GM21737 (cell line): ENCODE results near the gene CCSER1.
A peak's percentile ranks its signal among the peaks of the same experiment; 100 is the strongest.
"Not testable (repeated sequence)": the region's sequence is repeated elsewhere in the genome, so short reads cannot be mapped to it uniquely, and the experiment has no call there.

Experiments
- ATAC-seq: cut with Tn5 transposase; IDR thresholded peaks from one replicate; pipeline ENCODE4 v1.9.1; 2021; ENCODE audit warnings: mild to moderate bottlenecking, moderate library complexity; ENCODE audit not compliant: unreplicated experiment

The CCSER1 gene

DNA sequence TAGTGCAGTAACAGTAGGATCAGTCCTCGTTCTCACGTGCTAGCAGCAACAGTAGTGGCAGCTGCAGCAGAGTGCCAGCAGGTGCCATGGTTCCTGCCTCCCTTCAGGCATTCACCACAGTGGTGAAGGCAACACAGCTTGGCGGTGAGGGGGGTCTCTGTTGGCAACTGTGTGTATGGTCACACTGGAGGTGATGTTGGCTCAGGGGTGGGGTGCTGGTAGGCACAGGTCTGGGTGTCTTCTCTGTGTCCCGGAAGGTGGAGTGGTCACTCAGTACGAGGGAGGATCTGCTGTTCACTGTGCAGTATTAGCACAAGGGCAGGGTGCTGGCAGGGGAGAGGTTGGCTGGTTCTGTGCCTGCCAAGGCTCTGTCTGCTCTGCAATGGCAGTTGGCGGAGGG is 671.8 kb downstream of the CCSER1 start:
- ATAC-seq: no peak

DNA sequence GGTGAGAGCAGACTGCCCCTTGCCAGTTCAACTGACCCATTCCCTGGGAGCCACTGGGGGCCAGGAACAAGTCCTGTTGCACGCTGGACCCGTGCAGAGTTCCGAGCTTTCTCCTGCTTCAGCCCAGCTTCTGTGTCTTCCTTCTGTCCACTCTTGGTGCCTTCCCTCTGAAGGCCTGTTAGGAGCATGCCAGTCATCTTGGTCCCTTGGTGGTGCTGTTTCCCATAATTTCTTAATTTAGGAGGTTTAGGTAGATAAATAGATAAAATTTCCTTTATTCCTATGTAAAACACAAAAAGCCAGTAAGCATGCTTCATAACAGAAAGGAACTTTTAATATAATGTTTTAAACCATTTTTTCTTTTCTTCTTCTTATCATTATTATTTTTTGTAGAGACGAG is 672.7 kb downstream of the CCSER1 start:
- no peak for ATAC-seq

DNA sequence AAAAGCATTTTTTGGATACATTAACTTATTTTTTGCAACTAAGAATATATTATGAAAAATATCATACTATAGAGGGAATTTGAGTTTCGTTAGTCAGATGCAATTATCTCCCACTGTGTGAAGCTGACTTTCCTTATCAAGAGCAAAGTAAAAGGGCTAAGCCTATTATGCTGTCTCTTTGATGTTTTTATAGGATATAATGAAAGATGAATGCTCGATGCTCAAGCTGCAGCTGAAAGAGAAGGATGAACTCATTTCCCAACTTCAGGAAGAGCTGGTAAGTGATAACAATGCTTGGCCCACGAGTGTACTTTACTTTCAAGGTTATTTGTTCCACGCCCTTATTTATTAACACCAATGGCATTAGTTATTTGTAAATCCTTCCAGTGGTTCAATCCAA is 688.4 kb downstream of the CCSER1 start:
- ATAC-seq: no peak

- no peak for ATAC-seq
Measured at GRCh38 chr4:90816754-90817153, 689.6 kb downstream of the CCSER1 start.

DNA sequence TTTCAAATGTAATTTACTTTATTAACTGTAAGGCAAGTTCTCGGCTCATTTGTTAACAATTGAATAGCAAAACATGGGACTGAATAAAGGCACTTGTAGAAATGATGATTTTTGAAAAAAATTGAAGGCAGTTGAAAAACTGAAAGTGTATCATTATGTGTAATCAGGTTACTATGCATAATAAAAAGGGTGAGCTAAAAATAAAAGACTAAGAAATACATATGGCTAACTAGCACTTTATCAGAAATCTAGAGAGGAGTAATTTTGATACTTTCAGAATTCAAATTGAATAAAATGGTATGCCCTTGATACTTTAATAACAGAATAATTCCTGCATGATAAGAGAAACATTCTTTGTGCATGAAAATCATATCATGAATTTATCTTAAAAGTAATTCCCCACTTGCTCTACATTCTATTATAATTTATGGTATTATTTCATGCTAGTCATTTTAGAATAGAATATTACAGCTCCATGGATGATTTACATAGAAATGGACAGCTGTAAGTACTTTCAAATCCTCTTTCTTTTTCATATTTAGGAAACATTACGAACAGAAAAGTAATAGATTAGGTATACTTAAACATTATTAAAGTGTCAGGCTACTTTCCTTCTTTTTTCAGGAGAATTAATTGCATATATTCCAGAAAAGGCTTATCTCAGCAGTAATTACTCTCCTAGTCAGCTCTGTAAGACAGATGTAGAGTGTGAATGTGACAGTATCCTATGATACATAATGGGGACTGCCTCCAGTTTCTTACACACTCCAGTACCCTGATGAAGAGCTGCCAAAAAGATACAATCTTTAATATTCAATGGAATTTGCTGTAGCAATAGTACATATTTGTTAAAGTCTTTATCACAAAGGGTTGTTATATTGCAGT is 697.3 kb downstream of the CCSER1 start:
- ATAC-seq: no peak

DNA sequence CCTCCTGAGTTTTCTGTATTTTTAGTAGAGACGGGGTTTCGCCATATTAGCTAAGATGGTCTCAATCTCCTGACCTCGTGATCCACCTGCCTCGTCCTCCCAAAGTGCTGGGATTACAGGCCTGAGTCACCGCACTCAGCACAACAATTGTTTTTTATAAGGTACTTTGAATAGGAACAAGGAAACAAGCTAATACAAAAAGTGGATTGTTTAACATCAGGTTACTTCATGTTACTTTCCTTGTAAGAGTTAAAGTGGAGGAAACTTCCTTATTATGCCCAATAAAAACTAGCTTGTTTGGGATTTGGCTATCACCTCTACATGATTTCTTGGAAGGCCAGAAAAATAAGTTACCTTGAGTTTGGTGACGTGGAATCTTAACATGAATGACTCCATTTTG is 698.7 kb downstream of the CCSER1 start:
- no peak for ATAC-seq

DNA sequence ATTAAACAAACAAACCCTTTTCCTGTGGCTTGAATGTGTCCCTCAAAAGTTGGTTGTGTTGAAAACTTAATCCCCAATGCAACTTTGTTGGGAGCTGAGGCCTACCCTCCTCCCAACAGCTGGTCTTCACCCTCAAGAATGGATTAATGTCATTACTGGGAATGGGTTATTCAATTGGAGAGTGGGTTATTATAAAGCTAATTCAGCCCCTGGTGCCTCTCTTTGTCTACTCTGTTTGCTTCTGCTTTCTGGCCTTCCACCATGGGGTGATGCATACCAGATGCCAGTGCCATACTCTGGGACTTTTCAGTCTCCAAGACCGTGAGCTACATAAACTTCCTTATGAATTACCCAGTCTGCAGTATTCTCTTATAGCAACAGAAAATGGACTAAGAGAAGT is 706.5 kb downstream of the CCSER1 start:
- no peak for ATAC-seq

DNA sequence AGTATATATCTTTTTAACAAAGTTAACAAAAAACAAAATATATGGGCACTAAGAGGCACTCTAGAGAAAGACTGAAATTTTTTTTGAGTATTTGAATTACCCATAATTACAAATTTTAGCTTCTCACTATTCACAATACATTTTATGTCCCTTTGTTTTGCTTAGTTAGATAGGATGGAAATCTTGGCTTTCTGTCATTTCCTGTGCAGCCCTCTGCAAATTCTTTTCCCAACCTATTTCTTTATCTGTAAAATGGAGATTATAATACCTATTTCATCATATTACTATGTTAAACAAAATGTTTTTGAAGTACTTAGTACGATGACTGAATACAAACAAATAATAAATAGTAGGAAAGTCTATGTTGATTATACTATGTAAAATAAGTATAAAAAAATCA is 710.0 kb downstream of the CCSER1 start:
- ATAC-seq: no peak

- not testable (repeated sequence) for ATAC-seq
Measured at GRCh38 chr4:90838859-90839258, 711.7 kb downstream of the CCSER1 start.

DNA sequence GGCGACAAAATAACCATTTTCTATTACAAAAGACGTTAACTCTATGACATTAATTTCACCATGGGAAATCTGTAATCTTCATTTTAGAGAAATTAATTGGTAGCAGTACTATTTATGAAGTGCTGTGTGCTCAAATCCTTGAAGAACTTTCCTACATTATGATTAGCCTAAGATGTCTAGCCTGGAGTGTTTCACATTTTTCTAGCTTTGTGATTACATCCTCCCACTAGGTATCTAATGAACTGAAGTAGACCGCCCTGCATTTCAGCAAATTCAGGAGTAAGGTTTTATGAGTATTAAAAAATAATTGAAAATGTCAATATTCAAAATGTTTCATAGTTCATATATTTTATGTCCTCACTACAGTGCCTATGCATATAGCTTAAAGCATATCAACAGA is 713.1 kb downstream of the CCSER1 start:
- no peak for ATAC-seq

DNA sequence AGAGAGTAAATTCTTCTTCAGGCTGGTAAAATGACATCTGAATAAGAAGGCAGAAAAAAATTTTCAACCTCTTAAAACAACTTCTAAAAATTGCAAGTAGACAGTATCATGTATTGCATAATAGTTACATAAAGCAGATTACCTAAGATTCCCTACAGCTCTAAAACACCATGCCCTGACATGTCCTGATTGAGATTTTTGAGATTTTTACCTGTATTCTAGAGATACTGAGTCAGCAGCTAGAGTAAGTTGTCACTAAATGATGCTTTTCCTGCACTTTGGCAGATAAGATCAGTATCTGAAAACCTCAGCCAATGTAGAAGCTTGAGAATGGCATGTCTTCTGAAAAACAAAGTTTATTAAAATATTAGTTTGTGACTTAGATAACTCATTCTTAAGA is 713.6 kb downstream of the CCSER1 start:
- ATAC-seq: no peak

DNA sequence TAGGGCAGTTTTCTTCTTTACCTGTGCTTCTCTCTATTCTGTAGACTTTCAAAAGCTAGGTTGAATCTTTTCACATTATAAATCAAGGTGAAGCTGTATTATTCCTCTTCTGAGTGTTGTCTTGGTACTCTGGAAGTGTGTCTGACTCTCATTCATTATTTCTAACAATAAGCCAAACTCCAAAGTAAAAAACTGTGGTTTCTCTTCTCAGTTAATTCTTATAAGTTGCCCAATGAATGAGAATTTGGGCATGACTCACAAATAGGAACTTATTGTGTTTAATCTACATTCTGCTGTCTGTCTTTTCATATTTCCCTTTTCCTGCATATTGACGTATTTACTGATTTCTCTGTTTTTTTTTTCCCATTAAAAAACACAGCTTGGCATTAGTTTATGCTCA is 714.5 kb downstream of the CCSER1 start:
- ATAC-seq: no peak

- peak; percentile 98 for ATAC-seq
Measured at GRCh38 chr4:90842960-90843359, 715.8 kb downstream of the CCSER1 start.

DNA sequence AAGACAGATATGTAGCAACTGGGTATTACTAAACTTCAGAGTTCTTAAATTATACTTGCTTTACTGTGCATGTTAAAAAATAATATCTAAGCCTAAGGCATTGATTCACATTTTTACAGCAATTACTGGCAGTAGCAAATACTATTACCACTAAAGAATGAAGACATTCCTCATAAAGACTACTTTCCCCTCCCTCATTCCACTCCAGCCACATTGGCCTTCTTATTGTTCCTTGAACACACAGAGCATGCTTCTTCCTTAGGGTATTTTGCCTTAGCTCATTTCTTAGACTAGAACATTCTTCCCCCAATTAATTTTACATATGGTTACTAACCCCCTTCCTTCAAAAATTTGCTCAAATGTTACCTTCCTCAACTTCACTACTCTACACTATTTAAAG is 717.0 kb downstream of the CCSER1 start:
- no peak for ATAC-seq

GRCh38 chr4:90845777-90846176 is 718.6 kb downstream of the CCSER1 start:
- ATAC-seq: no peak

DNA sequence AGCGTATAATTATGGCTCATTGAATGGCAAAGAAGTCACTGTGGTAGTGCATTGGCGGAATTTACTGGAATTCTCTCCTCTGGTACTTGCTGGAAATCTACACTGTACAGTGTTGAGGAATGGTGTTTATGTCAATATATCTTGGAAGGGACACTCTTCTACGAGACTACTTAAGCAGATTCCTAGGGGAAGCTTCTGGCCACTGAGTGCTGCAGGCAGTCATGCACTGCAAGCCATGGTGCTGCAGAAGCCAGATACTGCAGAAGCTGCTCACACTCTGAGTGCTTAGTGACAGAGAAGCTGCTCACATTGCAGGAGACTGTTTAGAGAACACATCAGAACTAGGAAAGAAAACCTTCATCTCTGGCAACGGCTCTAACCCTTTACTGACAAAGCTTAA is 725.0 kb downstream of the CCSER1 start:
- ATAC-seq: no peak

GRCh38 chr4:90855111-90855510 is 727.9 kb downstream of the CCSER1 start:
- ATAC-seq: no peak

GRCh38 chr4:90857081-90857820 is 730.1 kb downstream of the CCSER1 start:
- no peak for ATAC-seq

- no peak for ATAC-seq
Measured at GRCh38 chr4:90875791-90876190, 748.6 kb downstream of the CCSER1 start.

GRCh38 chr4:90876296-90876695 is 749.1 kb downstream of the CCSER1 start:
- ATAC-seq: no peak

DNA sequence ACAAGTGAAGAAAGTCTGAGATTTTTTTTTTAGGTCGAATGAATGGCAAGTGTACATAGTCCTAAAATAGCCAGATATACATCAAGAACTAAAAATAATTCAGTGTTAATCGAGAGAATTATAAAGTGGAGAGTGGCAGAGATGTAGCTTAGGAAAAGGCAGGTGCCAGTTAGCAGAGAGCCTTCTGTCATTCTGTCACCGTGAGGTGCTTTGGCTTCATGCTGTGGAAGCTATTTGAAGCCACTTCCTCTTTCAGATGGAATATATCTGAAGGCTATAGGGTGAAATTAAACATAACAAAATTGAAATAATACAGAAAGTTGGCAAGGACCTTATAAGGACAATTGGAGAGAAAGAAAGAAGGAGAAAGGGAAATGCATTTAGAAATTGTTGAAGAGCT is 756.3 kb downstream of the CCSER1 start:
- ATAC-seq: no peak

DNA sequence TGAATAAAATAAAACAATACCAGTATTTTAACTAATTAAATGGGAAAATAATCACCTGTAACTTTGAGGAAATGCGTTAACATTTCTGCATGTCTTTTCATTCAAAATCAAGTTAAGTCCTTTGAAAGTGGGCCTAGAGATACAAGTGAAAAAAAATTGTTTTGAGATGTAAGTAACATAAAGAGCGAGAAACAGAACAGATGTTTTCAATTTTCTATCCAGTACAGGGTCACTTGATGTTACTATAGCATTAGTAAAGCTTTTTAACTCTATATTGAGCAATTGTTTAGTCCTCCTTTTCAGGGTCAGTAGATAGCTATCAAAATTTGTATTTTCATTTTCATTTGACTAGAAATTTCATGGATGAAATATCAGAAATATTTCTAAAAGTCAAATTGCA is 761.4 kb downstream of the CCSER1 start:
- no peak for ATAC-seq
